Measurements from ENCODE around the gene MYMK. TPM values are rescaled to one million over a fixed set of nuclear protein-coding genes. Genes with fewer than 3 reads are reported as not detected.

Gene MYMK
- total RNA-seq, 1 experiment from 2014 or later, result 0.64 TPM

DNA sequence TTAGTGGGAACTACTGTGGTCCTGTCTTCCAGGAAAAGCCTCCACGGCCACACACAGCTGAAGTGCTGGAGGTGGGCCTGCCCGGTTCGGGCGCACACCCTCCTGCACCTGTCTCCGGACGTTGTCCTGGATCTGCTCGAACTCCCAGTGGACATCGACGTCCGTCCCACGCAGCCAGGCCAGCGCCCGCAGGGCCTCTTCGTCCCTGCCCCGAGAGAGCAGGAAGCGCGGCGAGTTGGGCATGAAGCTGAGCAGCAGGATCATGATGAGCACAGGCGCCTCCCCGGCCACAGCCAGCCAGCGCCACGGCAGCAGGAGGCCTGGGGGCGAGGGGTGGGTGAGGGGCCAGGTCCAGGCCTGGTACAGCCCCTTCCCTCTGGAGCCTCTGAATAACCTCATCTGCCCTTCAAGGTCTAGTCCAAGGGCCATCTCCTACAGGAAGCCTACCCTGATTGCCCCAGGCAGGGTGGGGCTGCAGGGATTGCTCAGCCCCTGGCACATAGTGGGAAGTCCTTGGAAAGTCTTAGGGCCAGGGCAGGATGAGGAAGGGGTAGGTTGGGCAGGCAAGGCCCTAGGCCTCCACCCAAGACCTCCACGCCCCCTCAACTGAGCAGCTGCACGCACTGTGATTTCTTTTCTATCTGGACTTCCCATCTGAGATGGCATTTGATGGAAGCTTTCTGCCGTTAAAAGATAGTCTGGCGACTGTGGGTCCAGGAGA, 49.3 kb downstream of the MYMK start:
- no peak for DNase-seq (ENCODE audit: low spot score)
- in situ Hi-C loops (cut with HindIII; ENCODE audit: low sequenced_read_pairs), result no loop called here

- in situ Hi-C loops (cut with HindIII; ENCODE audit: low sequenced_read_pairs), result no loop called here
- no peak for DNase-seq (ENCODE audit: low spot score)
These were observed 49.9 kb downstream of the MYMK start for GRCh38 chr9:133474853-133475252.

DNA sequence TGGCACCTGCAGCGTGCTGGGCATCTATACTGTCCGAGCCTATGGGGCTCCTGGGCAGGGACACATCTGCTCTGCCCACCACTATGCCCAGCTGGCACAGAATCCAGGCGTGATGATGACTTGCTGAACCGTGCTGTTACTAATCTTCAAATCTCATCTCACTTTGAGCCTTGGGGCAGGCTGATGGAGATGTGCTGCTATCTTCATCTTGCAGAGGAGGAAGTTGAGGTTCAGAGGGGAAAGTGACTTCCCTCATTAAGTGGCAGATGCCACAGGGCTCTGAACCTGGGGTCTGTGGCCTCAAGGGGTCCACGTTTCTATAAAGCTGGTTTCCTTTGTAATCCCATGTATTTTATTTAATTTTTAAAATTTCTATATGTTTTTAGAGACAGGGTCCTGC, 50.5 kb downstream of the MYMK start:
- in situ Hi-C loops (cut with HindIII; ENCODE audit: low sequenced_read_pairs), result no loop called here
- DNase-seq (ENCODE audit: low spot score), result no peak

- DNase-seq (ENCODE audit: low spot score), result no peak
- in situ Hi-C loops (cut with HindIII; ENCODE audit: low sequenced_read_pairs), result no loop called here
These were observed 51.0 kb downstream of the MYMK start for GRCh38 chr9:133473743-133474142.

DNA sequence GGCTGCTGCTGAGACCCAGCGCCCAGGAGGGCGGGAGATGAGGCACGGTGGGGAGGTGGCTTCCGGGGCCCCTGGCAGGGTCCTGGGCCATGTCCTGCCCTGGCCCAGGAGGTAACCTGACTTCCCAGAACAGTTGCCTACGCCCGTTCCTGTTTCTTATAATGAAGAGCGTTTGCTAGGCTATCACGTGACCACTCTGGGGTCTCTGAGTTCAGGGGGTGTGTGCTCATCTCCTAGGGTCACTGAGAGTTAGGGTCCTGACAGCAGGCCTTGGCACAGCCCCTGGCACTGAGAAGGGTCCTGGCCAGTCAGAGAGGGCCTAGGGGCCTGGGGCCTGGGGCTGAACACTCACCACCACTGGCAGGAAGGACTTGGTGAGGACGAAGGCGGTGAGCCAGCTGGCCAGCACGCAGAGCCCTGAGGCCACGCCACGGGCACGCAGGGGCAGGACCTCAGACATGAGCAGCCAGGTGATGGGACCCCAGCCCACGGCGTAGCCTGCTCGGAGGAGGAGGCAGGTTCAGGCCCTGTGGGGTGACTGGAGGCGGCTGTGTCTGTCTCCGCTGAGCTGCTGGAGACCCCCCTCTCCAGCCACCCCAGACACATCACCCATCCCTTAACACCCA, 51.9 kb downstream of the MYMK start:
- DNase-seq (ENCODE audit: low spot score), result no peak
- in situ Hi-C loops (cut with HindIII; ENCODE audit: low sequenced_read_pairs), result no loop called here

DNA sequence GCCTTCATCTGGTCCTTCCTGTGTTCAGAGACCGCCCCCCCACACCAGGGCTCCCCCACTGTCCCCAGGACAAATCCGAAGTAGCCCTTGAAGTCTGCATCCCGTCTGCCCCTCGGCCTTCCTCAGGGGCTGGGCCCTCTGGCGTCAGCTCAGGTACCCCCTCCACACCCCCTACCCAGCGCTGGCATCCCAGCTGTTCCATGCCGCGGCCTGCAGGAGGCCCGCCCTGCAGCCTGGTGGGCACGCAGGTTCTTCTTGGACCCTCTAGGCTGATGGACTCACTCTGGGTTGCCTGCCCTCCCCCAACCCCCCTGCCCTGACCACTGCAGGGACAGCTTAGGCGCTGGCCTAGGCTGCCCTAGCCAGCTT, 52.5 kb downstream of the MYMK start:
- in situ Hi-C loops (cut with HindIII; ENCODE audit: low sequenced_read_pairs), result no loop called here
- no peak for DNase-seq (ENCODE audit: low spot score)

DNA sequence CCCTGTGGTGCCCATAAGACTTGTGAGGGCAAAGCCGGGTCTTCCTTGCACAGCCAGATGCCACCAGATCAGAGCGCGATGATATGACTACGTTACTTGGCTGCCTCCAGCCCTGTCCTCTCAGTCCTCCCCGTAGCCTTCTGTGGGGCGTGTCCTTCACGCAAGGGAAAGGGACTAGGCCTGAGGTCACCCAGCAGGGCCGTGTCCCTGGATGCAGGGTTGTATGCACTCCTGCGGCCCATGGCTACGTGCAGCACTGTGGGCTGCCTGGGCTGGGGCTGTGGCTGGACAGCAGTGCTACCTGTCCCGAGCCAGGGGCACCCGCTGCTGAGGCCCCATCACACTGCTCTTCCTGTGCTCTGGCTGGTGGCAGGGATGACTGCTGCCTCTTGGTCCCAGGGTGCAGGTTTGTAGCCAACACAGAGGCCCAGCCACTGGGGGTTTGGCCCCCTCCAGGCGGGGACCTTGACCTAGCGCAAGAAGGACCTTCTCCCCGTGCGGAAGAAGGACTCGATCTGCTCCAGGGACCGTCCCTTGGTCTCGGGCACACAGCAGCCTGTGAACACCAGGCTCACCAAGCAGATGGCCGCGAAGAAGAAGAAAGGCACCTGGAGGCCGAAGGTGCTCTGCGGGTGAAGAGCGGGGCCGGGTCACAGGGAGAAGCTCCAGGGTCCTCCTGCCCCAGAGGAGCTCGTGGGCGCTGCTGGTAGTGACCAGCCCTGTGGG, 53.0 kb downstream of the MYMK start:
- in situ Hi-C loops (cut with HindIII; ENCODE audit: low sequenced_read_pairs), result no loop called here
- no peak for DNase-seq (ENCODE audit: low spot score)

- in situ Hi-C loops (cut with HindIII; ENCODE audit: low sequenced_read_pairs), result no loop called here
- DNase-seq (ENCODE audit: low spot score), result no peak
These were observed 53.8 kb downstream of the MYMK start for GRCh38 chr9:133470988-133471387.

GRCh38 chr9:133470427-133470924, 54.3 kb downstream of the MYMK start:
- in situ Hi-C loops (cut with HindIII; ENCODE audit: low sequenced_read_pairs), result no loop called here
- no peak for DNase-seq (ENCODE audit: low spot score)

- in situ Hi-C loops (cut with HindIII; ENCODE audit: low sequenced_read_pairs), result no loop called here
- DNase-seq (ENCODE audit: low spot score), result no peak
These were observed 55.9 kb downstream of the MYMK start for GRCh38 chr9:133468777-133469421.

- in situ Hi-C loops (cut with HindIII; ENCODE audit: low sequenced_read_pairs), result no loop called here
- DNase-seq (ENCODE audit: low spot score), result no peak
These were observed 56.4 kb downstream of the MYMK start for GRCh38 chr9:133468374-133468773.

DNA sequence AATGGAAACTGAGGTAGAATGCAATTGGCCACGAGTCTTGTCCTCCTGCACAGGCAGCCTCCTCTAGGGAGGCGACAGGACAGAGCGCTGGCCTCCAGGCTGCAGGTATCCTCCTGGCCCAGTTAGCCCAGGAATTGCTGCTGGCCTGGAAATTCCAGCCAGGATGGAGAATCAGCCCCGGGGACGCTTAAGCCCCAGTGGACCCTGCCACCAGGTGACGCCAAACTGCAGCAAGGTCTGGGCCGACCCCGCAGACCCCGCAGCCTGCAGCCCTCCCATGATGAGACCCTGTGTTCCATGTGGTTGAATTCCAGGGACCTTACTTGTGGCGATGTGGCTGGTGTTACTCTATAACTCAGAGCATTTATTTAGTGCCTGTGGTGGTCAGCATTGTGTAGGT, 57.7 kb downstream of the MYMK start:
- in situ Hi-C loops (cut with HindIII; ENCODE audit: low sequenced_read_pairs), result no loop called here
- DNase-seq (ENCODE audit: low spot score), result no peak

- in situ Hi-C loops (cut with HindIII; ENCODE audit: low sequenced_read_pairs), result no loop called here
- DNase-seq (ENCODE audit: low spot score), result no peak
These were observed 58.8 kb downstream of the MYMK start for GRCh38 chr9:133465984-133466383.

GRCh38 chr9:133464638-133465037, 60.1 kb downstream of the MYMK start:
- no peak for DNase-seq (ENCODE audit: low spot score)
- in situ Hi-C loops (cut with HindIII; ENCODE audit: low sequenced_read_pairs), result no loop called here

Other genes starting within 250 kb of the MYMK start
- gene ABO, start 249.8 kb downstream of the MYMK start, total RNA-seq (2014; rRNA removed; shearing (Covaris generic)), result not detected in 2 replicates
- 23.3 and 40.6 TPM in 2 replicates for gene SURF6, start 188.8 kb downstream of the MYMK start, total RNA-seq (2014; rRNA removed; shearing (Covaris generic))
- 27.4 and 28.2 TPM in 2 replicates for gene MED22, start 176.8 kb downstream of the MYMK start, total RNA-seq (2014; rRNA removed; shearing (Covaris generic))
- gene RPL7A, start 176.7 kb downstream of the MYMK start, total RNA-seq (2014; rRNA removed; shearing (Covaris generic)), result 3,218 and 3,629 TPM in 2 replicates
- gene SURF1, start 168.5 kb downstream of the MYMK start, total RNA-seq (2014; rRNA removed; shearing (Covaris generic)), result 33.8 and 51.7 TPM in 2 replicates
- 32.3 and 47.5 TPM in 2 replicates for gene SURF2, start 168.4 kb downstream of the MYMK start, total RNA-seq (2014; rRNA removed; shearing (Covaris generic))
- 333 and 361 TPM in 2 replicates for gene SURF4, start 148.9 kb downstream of the MYMK start, total RNA-seq (2014; rRNA removed; shearing (Covaris generic))
- 0.37 and 1.1 TPM in 2 replicates for gene STKLD1, start 148.6 kb downstream of the MYMK start, total RNA-seq (2014; rRNA removed; shearing (Covaris generic))
- gene REXO4, start 106.9 kb downstream of the MYMK start, total RNA-seq (2014; rRNA removed; shearing (Covaris generic)), result 25.0 and 38.8 TPM in 2 replicates
- gene ADAMTS13, start 102.6 kb downstream of the MYMK start, total RNA-seq (2014; rRNA removed; shearing (Covaris generic)), result 1.4 and 2.3 TPM in 2 replicates
- 23.2 and 26.1 TPM in 2 replicates for gene CACFD1, start 65.0 kb downstream of the MYMK start, total RNA-seq (2014; rRNA removed; shearing (Covaris generic))
- 5.5 and 6.8 TPM in 2 replicates for gene SLC2A6, start 45.9 kb downstream of the MYMK start, total RNA-seq (2014; rRNA removed; shearing (Covaris generic))
- not detected in 2 replicates for gene ADAMTSL2, start 9.7 kb upstream of the MYMK start, total RNA-seq (2014; rRNA removed; shearing (Covaris generic))
- gene FAM163B, start 84.4 kb upstream of the MYMK start, total RNA-seq (2014; rRNA removed; shearing (Covaris generic)), result not detected in 2 replicates
- gene DBH, start 111.4 kb upstream of the MYMK start, total RNA-seq (2014; rRNA removed; shearing (Covaris generic)), result not detected in 2 replicates
- 13.2 and 17.3 TPM in 2 replicates for gene SARDH, start 213.4 kb upstream of the MYMK start, total RNA-seq (2014; rRNA removed; shearing (Covaris generic))

Measured in G401 (cell line).